Caki2 (cell line): ENCODE measurements around the gene APOL6. TPM values are rescaled to one million over a fixed set of nuclear protein-coding genes. Genes with fewer than 3 reads are reported as not detected.
A peak's percentile ranks its signal among the peaks of the same experiment; 100 is the strongest.
"Not testable (repeated sequence)": the region's sequence is repeated elsewhere in the genome, so short reads cannot be mapped to it uniquely, and the experiment has no call there.

Source experiments
- DNase-seq: peaks from one replicate; pipeline ENCODE4 v3.0.0-alpha.2; 2015; ENCODE audit warnings: low read depth
- in situ Hi-C: cut with HindIII; loops from 2 replicates; pipeline ENCODE4 v1.10.0; 2016; ENCODE audit warnings: low sequenced_read_pairs, low pct_unique_long_range_greater_than_20kb, mixed read lengths
- total RNA-seq: library from RNA; depleted of rRNA; stranded (reverse); fragments of >200 nt; shearing (Covaris generic); gene quantifications from 2 replicates; pipeline ENCODE4 v1.2.3, GENCODE V29; 2014; ENCODE audit warnings: low replicate concordance

The APOL6 gene
- total RNA-seq, 1 experiment from 2014 or later: 21.3 TPM

DNA sequence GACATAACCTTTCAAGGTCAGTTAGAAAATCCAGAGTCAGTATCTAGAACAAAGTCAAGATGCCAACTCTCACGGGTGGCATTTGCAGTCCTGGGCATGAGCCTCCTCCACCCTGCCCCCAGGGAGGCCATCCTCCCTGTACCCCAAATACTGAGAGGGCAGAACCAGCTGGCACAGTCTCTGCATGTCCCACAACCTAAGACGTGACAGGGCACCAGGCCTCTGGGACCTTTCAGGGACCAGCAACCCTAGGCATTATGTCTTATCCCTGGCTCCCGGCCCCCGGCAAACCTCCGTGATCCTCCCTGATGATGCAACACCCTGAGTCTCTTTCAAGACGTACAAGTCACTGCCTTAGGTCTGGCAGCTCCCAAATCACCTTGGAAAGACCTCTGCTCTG, 33.1 kb upstream of the APOL6 start:
- in situ Hi-C loops: no loop called here
- DNase-seq: no peak

DNA sequence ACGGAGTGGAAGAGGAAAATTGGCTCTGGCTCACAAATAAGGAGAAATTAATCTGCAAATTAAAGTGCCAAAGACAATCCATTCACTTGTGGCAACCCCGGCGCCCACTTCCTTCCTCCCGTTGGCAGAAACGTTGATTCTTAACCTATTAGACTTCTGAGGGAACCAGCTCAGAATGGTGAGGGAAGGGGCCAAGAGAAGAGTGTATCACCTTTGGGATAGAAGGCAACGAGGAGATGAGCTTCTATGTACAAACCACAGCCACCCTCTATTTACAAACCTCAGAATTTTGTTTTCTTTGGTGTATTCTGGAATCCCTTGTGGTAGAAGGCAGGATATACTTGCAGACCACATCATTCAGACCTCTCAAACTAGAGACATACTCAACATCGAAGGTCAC, 32.2 kb upstream of the APOL6 start:
- DNase-seq: no peak
- in situ Hi-C loops: no loop called here

DNA sequence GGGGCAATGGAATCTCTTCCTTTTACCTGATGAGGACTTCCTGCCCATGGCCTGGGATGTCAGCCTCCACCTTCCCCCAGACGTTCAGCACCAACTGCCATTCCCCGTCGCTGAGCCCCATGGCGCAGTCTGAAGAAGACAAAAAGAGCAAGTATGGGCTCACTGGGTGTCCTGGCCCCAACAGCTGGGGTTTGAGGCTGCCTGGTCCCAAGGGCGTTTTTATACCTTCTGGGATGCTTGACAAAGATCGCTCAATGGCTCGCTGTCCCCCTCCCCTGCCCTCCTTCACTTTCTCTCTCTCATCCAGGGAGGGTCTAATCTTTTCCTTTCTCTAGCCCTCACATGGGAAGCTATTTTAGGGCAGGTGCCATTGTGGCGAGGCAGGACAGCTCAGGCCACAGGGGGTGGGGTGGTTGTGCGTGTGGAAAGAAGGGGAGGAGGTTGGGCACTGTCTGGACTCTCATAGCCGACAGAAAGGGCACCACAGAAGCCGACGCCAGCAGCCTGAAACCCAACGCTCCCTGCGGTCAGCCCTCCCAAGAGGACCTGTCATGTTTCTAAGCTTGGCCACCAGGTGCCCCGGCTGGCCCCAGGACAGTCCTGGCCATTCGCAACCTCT, 31.0 kb upstream of the APOL6 start, which contains the start of gene MB:
MB (minus strand) TSS at position 193 of the 619 bp plus-strand sequence; CDS start at position 121, 72 bp downstream.
- in situ Hi-C loops: no loop called here
- DNase-seq: no peak

DNA sequence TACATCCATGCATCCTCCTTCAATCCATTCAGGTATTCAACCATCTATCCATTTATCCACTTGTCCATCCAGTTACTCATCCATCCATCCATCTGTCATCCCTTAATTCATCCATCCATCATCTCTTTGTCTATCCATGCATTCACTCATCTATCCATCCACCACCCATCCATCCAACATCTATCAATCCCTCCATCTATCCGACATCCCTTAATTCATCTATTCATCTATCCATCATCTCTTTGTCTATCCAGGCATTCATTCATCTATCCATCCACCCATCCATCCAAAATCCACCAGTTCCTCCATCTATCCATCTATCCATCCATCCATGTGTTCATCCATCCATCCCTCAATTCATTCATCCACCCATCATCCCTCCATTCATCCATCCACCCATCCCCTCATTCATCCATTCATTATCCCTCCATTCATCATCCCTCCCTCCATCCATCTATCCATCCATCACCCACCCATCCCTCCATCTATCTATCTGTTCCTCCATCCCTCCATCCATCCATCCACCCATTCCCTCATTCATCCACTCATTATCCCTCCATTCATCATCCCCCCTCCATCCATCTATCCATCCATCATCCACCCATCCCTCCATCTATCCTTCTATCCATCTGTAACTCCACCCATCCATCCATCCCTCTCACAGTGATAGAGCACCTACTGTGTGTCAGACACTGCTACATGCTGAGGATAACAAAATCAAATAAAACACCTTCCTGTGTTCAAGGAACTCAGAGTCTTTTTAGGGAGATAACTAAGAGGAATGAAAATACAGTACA, 29.6 kb upstream of the APOL6 start:
- in situ Hi-C loops: no loop called here
- no peak for DNase-seq

DNA sequence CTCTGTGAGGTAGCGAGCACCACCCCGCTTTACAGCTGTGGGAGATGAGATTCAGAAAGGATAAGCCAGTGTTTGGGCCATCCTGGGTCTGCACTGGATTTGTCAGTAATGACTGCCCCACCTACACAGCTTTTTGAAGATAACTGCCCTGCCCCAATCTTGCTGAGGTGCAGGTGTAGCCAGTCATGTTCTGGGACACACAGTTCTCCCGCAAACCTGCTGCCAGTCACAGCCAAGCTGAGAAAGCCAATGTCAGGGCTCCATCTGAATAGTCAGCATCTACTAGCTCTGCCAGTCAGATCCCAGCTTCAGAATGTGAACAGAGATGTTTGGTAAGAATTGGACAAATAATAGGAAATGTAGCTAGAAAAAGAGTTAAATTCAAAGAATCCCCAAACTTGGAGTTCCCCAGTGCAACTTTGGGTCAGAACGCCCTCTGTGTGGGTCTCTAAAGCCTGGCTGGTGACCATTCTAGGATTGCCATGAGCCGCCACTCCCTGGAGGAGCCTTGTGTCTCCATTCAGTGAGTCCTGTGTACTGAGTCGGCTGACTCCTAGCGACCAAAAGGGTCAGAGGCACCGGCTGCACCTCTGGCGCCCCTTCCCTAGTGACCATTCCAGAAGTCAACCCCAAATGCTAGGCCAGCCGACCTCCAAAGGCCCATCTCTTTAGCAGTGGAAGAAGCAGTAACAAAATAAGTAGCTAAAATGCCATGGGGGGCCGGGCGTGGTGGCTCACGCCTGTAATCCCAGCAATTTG, 28.7 kb upstream of the APOL6 start:
- DNase-seq: no peak
- in situ Hi-C loops: no loop called here

DNA sequence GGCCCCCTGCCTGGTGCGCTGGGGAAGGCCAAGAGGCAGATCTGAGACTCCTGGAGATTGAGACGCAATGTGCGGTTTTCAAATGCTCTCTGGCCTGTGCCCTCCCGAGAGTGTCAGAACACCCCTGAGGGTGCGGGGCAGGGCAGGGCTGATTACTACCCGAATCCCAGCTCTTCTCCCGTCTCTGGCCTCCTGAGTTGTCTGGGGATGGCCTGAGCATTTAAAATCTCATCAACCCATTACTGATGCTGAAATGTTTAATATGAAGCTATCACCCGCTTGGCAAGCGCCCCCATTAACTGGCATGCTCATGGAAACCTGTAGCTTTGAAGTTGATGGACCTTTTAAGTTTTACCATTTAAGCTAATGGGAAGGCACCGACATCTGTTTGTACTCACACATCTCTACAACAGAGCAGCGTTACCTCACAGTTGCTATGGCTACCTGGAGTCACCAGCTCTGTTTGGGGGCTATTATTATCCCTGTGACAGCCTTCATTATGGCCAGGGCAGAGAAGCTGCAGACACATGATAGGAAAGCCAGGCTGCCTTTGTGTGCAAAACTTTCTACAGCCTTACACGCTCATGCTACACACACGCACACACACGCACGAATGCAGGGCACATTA, 27.5 kb upstream of the APOL6 start:
- in situ Hi-C loops: no loop called here
- no peak for DNase-seq

DNA sequence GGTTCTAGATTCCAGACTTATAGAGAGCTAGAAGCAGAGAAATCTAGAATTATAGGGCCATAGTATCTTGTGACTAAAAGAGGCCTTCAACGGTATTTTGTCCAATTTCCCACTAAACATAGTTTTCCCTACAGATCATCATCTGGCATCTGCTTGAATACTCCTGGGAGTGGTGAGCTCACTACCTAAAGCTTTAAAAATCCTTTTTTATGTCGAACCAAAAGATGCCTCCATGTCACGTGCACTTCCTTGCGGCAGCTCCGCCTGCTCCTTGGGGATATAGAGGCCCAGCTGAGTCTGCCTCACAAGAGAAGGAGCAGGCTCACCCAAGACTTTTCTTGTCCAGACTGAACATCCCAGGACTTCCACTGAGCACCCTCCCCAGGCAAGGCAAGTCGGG, 26.8 kb upstream of the APOL6 start:
- no peak for DNase-seq
- in situ Hi-C loops: no loop called here

DNA sequence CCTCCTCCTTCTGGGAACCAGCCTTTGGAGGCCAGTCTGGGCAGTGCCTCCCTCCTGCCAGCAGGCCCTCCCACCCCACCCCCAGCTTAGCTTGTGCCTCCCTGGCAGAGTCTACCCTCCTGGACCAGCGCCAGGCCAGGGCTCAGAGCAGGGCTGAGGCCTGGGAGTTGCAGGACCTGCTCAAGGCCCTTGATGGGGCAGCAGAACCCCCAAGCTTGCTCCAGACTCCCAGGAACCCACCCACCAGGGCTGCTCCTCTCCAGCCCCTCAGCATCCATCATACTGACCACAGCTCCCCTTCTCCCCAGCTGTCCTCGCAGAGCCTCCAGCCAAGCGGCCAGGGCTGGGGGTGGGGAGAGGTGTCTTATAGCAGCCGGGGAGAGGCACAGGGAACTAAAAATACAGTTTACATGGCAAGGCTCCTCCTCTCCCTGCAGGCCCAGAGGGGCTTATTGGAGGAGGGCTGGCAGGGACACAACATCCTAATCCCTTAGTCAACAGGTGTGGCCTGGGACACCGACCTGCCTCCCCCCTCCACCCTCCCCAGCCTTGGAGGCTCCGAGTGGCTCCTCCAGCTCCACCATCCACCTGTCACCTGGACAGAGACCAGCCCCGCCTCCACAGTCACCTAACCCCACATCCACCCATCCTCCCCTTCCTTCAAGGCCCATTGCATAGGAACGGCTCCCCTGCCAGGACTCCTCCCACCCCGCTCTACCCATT, 25.9 kb upstream of the APOL6 start:
- DNase-seq: no peak
- in situ Hi-C loops: no loop called here

DNA sequence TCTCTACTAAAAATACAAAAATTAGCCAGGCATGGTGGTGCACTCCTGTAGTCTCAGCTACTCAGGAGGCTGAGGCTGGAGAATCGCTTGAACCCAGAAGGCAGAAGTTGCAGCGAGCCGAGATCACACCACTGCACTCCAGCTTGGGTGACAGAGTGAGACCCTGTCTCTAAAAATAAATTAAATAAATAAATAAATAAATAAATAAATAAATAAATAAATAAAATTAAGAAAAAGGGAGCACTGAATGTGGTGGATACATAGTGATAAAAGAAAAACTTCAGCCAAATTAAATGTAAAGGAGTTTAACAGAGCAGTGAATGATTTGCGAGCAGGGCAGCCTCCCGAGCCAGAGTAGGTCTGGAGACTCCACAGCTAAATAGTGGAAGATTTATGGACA, 24.4 kb upstream of the APOL6 start:
- in situ Hi-C loops, DNase-seq: not testable (repeated sequence)

DNA sequence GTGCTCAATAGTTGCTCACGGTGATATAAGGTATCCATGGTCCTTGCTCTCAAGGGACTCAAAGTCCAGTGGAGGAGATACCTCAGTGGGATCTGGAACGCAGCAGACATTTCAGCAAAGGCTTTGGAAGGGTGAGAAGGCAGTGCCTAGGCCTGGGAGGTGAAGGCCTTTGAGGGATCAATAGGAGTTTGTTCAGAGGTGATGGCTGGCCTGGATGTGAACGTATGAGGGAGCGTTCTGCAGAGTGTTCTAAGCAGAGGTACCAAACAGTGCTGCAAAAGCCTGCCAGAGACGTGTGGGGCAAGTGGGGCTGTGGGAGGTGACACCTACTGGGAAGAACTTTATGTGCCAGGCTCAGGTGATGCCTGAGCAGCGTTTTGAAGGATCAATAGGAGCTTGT, 23.7 kb upstream of the APOL6 start:
- in situ Hi-C loops: no loop called here
- DNase-seq: no peak

DNA sequence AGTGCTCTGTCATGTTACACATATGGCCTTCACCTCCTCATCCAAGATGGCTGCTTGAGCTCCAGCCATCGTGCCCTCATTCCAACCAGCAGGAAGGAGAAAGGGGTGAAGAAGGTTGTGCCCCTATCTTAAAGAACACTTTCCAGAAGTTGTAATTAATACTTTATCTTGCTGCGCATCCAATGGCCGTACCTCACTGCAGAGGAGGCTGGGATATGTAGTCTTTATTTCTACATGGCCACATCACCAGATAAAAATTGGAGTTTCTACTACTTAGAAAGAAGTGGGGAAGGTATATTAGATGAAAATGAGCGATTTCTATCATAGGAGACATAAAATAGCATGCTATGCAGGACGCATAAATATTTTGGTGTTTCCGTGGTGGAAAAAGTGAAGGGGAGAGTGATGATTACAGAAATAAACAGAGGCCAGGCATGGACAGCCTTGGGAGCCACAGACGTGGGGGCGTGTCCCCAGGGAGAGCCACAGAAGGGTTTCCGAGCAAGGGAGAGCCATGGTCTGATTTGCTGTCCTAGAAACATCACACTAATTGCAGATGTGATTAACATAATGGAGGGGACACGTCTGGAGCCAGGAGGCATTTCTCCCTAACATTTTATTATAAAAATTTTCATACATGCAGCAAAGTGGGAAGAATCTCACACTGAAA, 22.3 kb upstream of the APOL6 start:
- in situ Hi-C loops: no loop called here

DNA sequence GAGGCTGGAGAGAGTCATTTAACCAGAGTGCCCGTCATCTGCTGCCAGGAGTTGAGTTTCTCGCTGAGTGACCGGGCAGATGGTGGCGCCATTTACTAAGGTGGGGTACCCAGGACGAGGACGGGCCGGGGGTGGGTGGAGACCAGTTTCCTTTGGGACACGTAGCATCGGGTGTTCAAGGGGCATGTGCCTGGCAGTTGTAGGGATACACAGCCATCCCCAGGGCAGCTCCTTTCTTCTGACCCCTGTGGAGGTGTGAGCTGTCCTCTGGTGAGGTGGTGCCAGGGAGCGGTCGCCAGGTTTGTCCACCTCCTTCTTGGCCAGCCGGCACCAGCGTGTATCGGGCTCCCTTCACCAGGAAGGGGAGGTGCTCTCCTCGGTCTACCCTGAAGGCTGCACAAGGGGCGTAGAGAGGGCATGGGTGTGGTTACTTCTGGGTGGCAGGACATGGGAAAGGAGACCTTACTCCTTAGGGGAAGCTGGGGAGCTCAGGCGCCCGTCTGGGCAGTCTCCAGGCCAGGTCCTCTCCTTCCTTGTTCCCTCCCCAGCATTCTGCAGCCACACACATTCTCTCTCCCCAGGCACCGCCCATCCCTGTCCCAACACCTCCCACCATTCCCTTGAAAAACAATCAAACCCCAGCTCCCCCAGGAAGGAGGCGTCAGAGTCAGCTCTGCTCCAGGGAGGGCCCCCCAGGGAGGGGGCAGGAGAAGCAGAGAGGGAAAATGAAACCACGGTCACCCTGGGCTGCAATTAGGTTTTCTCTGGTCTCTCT, 20.8 kb upstream of the APOL6 start:
- in situ Hi-C loops: no loop called here

More for the DNA sequence above, 22.3 kb upstream of the APOL6 start:
- no peak for DNase-seq

DNA sequence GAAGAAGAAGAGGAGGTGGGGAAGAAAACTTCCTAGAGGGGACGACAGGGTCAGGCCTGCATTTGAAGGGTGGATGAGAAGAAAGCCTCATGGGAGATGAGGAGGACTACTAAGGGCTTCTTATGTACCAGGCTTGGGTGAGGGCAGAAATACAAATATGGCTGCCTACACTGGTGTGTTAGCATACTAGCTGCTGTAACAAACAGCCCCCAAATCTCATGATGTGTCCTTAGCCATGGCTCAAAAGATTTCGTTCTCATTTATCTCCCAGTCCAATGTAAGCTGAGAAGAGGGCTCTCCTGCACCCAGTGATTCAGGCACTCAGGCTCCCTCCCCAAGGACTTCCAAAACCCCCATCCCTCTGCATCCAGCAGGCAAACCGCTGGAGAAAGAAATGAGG, 19.5 kb upstream of the APOL6 start:
- in situ Hi-C loops: no loop called here
- no peak for DNase-seq

More for the DNA sequence above, 20.8 kb upstream of the APOL6 start:
- peak; percentile 100 for DNase-seq

DNA sequence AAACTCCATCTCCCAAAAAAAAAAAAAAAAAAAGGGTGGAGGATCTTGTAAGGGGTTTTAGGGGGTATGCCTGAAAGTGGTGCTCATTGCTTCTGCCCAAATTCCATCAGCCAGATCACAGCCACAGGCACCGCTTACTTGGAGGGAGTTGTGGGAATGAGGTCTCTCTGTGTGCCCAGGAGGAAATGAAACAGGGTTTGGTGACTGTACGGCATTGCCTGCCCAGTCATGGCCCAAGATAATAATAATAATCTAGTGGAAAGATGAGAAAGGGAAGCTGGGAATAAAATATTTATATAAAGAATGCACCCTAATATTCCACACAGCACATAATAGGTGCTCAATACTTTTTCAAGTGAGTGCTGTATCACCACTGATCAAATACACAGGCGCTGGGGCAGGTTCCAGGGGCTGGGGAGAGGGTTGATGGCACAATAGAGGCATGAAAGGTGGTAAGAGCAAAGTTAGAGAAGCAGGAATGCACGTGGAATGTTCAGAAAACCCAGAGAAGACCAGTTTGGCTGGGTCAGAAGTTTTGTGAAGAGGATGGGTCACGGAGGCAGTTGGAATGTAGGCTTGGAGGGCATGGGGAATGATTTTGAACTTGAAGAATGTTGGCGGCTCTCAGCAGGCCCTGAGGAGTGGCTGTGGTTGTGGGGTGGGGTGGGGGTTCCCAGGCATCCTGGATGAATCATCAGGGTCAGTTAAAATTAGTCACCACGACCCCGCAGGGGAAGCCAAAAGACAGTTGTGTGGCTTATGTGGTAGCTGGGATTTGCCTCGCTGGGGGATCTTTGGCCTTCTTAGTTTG, 18.6 kb upstream of the APOL6 start:
- DNase-seq: peak; percentile 99
- in situ Hi-C loops: no loop called here

DNA sequence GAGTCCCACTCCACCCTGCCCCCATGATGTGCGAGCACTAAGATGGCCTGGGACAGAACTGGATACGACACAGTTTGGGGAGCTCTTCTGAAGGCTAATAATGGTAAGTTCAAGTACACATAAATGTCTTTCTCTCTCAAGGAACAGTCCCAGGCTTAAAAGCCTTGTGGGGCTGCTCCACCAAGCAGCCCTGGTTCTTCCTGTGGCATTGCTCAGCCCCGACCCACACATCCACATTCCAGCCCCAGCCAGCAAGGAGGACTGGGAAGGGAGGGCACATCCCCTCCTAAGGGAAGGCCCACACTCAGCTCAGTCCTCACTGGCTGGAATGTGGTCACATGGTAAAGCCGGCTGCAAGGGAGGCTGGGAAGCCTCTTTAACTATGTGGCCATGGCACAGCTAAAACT, 17.9 kb upstream of the APOL6 start:
- peak; percentile 72 for DNase-seq
- in situ Hi-C loops: no loop called here

DNA sequence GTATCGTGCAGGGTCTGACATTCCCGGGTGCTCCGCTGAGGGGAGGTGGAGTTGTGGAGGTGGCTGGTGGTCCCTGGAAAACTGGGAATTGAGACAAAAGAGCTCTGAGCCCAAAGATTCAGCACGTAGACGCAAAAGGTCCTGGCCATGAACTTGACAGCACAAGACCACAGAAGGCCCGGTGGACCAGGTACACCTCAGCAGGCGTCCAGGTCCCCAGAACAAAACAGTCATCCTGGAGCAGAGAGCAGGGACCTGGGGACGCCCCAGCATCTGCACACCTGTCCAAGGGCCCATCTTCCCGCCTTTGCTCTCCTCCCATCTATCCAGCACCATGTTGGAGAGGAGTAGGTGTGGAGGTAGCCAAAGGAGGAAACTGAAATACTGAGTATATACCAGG, 17.4 kb upstream of the APOL6 start:
- in situ Hi-C loops: no loop called here
- DNase-seq: no peak
